ENCODE measurements around the gene NR5A1. TPM values are rescaled to one million over a fixed set of nuclear protein-coding genes. Genes with fewer than 3 reads are reported as not detected.

Gene NR5A1
- total and polyA plus RNA-seq, 2 of the 13 experiments (the other 11 are each of a cell fraction or from before 2014, with no cell fraction given), result 28.9 to 44.7 TPM

GRCh38 chr9:124532897-124533296, 25.7 kb upstream of the NR5A1 start:
- Histone ChIP-seq H3K36me3 (replicated peaks in 1 of 2; ENCODE audit: control insufficient read depth in 1 of 2, insufficient read depth in 2 of 2, low read length in 2 of 2) (peaks cover 19 to 71% of the 10 kb centered on the region in 2 experiments), H3K4me1 (ENCODE audit: insufficient read depth, low read length) (peaks cover 16% of the 10 kb centered on the region), H3K79me2 (ENCODE audit: insufficient read depth, low read length) (no peaks in the 10 kb centered on the region), H4K20me1 (ENCODE audit: insufficient read depth, low read length) (no peaks in the 10 kb centered on the region), H3K4me3 (replicated peaks in 1 of 3; ENCODE audit: insufficient read depth in 1 of 3, low read depth in 2 of 3, low read length in 3 of 3) (no peak overlapping the region), H3K9me3 (ENCODE audit: low read length) (no peaks in the 10 kb centered on the region), H2AFZ (ENCODE audit: low read length) (no peak overlapping the region), H3K27me3 (ENCODE audit: control insufficient read depth in 1 of 2, insufficient read depth in 2 of 2, low read length in 2 of 2) (no peaks in the 10 kb centered on the region), H3K27ac (ENCODE audit: extremely low read length, insufficient read depth, low read length) (peak overlapping the region; percentile 11), H3K9ac (ENCODE audit: insufficient read depth, low read depth, low read length) (no peak overlapping the region), H3K4me2 (ENCODE audit: low read depth, low read length) (no peak overlapping the region)
- ChIA-PET POLR2A (interaction anchor here (1.3 kb wide), 1 partner anchor 27 kb away, joined by 6 read pairs; no protein-coding TSS in a partner anchor), CTCF (ENCODE audit: low intra/inter-chr PET ratio, low total read pairs) (no interaction called here)
- BruUV-seq (replicated peaks), result no TSS peak
- ATAC-seq (peak; percentile 81), DNase-seq (ENCODE audit: low spot score) (no peak), FAIRE-seq (peak; percentile 8)
- intact Hi-C loops (cut with micrococcal nuclease; ENCODE audit: unreplicated experiment) (no loop called here), in situ Hi-C loops (cut with HindIII; ENCODE audit: extremely low pct_ligation_motif_present, low pct_unique_long_range_greater_than_20kb) (no loop called here)
- 67% methylated on average over 2 of the region's 2 CpGs for WGBS (ENCODE audit: low lambda C conversion rate)
- TF ChIP-seq ESRRA (CRISPR knock-in tag; IDR thresholded peaks at IDR 0.05; ENCODE audit: low read depth) (no peak), HNF4G (IDR thresholded peaks at IDR 0.05; ENCODE audit: borderline replicate concordance, low read depth, low read length) (0 out of 2 replicates have a peak, but pooled peaks have one; percentile 38), HNF4G (CRISPR knock-in tag; IDR thresholded peaks at IDR 0.05; ENCODE audit: borderline replicate concordance, low read depth) (no peak), ZIK1 (CRISPR knock-in tag; IDR thresholded peaks at IDR 0.05; ENCODE audit: borderline replicate concordance, low read depth) (no peak), ZBTB44 (CRISPR knock-in tag; IDR thresholded peaks at IDR 0.05) (no peak), TBP (CRISPR knock-in tag; IDR thresholded peaks at IDR 0.05) (no peak), REL (CRISPR knock-in tag; conservative IDR thresholded peaks at IDR 0.05) (no peak), MAX (IDR thresholded peaks at IDR 0.05) (no peak), ZNF569 (CRISPR knock-in tag; IDR thresholded peaks at IDR 0.05; ENCODE audit: borderline replicate concordance) (no peak), PITX1 (CRISPR knock-in tag; IDR thresholded peaks at IDR 0.05) (no peak), CEBPG (CRISPR knock-in tag; IDR thresholded peaks at IDR 0.05) (no peak), ATM (IDR thresholded peaks at IDR 0.05; ENCODE audit: borderline replicate concordance) (no peak), SNAPC2 (CRISPR knock-in tag; IDR thresholded peaks at IDR 0.05) (no peak), RARA (CRISPR knock-in tag; IDR thresholded peaks at IDR 0.05) (no peak), HIC2 (CRISPR knock-in tag; IDR thresholded peaks at IDR 0.05; ENCODE audit: low read depth) (no peak), PPARG (CRISPR knock-in tag; conservative IDR thresholded peaks at IDR 0.05) (no peak), BHLHE40 (IDR thresholded peaks at IDR 0.05; ENCODE audit: low read length) (no peak), HNF4A (CRISPR knock-in tag; IDR thresholded peaks at IDR 0.05) (0 out of 2 replicates have a peak, but pooled peaks have one; percentile 42), ZNF136 (CRISPR knock-in tag; IDR thresholded peaks at IDR 0.05; ENCODE audit: low read depth) (no peak), EP300 (IDR thresholded peaks at IDR 0.05; ENCODE audit: low read depth in 2 of 2, low read length in 2 of 2) (no peak), EP300 (CRISPR knock-in tag; IDR thresholded peaks at IDR 0.05; ENCODE audit: borderline replicate concordance) (no peak), NBN (conservative IDR thresholded peaks at IDR 0.05) (no peak)
- TF ChIP-seq, protein P1, sequence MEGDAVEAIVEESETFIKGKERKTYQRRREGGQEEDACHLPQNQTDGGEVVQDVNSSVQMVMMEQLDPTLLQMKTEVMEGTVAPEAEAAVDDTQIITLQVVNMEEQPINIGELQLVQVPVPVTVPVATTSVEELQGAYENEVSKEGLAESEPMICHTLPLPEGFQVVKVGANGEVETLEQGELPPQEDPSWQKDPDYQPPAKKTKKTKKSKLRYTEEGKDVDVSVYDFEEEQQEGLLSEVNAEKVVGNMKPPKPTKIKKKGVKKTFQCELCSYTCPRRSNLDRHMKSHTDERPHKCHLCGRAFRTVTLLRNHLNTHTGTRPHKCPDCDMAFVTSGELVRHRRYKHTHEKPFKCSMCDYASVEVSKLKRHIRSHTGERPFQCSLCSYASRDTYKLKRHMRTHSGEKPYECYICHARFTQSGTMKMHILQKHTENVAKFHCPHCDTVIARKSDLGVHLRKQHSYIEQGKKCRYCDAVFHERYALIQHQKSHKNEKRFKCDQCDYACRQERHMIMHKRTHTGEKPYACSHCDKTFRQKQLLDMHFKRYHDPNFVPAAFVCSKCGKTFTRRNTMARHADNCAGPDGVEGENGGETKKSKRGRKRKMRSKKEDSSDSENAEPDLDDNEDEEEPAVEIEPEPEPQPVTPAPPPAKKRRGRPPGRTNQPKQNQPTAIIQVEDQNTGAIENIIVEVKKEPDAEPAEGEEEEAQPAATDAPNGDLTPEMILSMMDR (CRISPR knock-in tag; IDR thresholded peaks at IDR 0.05), result peak; percentile 21; the same call in 1 of the 2 replicates
